Panc1 (cell line): ENCODE results near the gene GUCY2D.

Experiments
- SIN3A ChIP-seq: IDR thresholded peaks from 2 replicates; pipeline ENCODE4 v1.6.1; 2012; ENCODE audit warnings: low read depth, mild to moderate bottlenecking, low read length, moderate library complexity, borderline replicate concordance; ENCODE audit not compliant: insufficient read depth
- TF ChIP-seq, protein P1 (sequence below): fragments of 450-650 bp; IDR thresholded peaks from 2 replicates; pipeline ENCODE4 v1.5.1; 2017; ENCODE audit warnings: mild to moderate bottlenecking

DNA sequence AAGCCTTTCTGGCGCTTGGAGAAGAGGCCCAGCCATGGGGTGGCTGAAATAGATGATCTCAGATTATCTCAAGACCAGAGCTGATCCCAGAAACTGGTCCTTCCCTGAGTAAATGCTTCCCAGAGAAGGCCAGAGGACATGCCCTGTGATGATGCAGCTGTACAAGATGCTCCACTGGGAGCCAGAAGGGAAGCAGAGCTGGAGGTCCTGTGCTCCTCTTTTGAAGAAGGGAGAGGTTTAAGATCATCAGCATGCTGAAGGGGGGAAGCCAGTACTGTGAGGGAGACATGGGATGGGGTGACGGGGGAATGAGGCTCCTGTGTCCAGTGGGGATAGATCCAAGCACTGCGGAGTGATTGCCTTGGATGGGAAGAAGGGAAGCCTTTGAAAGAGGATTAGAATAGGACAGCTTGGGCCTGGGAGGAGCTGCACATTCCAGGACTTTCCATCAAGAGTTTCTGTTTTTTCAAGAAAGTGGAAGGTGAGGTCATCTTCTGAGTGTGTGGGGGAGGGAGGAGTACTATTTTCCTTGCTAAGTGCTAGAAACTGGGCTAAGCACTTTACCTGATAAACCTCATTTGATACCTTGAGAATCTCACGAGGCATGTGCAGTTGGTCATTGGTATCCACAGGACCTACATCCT, 20.1 kb downstream of the GUCY2D start:
- TF ChIP-seq, protein P1, sequence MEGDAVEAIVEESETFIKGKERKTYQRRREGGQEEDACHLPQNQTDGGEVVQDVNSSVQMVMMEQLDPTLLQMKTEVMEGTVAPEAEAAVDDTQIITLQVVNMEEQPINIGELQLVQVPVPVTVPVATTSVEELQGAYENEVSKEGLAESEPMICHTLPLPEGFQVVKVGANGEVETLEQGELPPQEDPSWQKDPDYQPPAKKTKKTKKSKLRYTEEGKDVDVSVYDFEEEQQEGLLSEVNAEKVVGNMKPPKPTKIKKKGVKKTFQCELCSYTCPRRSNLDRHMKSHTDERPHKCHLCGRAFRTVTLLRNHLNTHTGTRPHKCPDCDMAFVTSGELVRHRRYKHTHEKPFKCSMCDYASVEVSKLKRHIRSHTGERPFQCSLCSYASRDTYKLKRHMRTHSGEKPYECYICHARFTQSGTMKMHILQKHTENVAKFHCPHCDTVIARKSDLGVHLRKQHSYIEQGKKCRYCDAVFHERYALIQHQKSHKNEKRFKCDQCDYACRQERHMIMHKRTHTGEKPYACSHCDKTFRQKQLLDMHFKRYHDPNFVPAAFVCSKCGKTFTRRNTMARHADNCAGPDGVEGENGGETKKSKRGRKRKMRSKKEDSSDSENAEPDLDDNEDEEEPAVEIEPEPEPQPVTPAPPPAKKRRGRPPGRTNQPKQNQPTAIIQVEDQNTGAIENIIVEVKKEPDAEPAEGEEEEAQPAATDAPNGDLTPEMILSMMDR, result no peak
- TF ChIP-seq SIN3A, result no peak
